ENCODE results near the gene GALT. TPM values are rescaled to one million over a fixed set of nuclear protein-coding genes. Genes with fewer than 3 reads are reported as not detected.

GALT gene
- polyA plus RNA-seq, 1 experiment = 41.5 TPM

- no peak for TF ChIP-seq CTCF (IDR thresholded peaks at IDR 0.05; ENCODE audit: insufficient read depth, low read depth, low read length)
- Histone ChIP-seq H3K36me3 (ENCODE audit: control insufficient read depth, insufficient read depth, low read length) (peaks cover 7% of the 10 kb centered on the region), H3K4me3 (ENCODE audit: low read depth, low read length) (no peak overlapping the region), H3K27me3 (ENCODE audit: control insufficient read depth, insufficient read depth, low read length) (no peaks in the 10 kb centered on the region)
- no peak for DNase-seq (ENCODE audit: low read depth)
- CTCF ChIA-PET = interaction anchor here (0.8 to 3.0 kb wide), 13 partner anchors 8 to 46 kb away, joined by 3 to 42 read pairs (median 5); partner anchors contain the start of genes GALT, IL11RA and SIGMAR1
- POLR2A ChIA-PET = no interaction called here
These were observed 16.8 kb downstream of the GALT start for GRCh38 chr9:34663303-34663605.

GRCh38 chr9:34664281-34665066 is 18.0 kb downstream of the GALT start:
- POLR2A ChIA-PET = interaction anchor here (1.2 kb wide), 1 partner anchor 11 kb away, joined by 6 read pairs; no protein-coding TSS in a partner anchor
- Histone ChIP-seq H3K36me3 (ENCODE audit: control insufficient read depth, insufficient read depth, low read length) (peaks cover 8% of the 10 kb centered on the region), H3K4me3 (ENCODE audit: low read depth, low read length) (peak overlapping the region; percentile 93), H3K27me3 (ENCODE audit: control insufficient read depth, insufficient read depth, low read length) (no peaks in the 10 kb centered on the region)
- CTCF ChIA-PET = interaction anchor here (0.7 to 3.0 kb wide), 20 partner anchors 10 to 947 kb away, joined by 3 to 42 read pairs (median 5); partner anchors contain the start of genes GALT, IL11RA and SIGMAR1
- DNase-seq (ENCODE audit: low read depth) = no peak
- peak; percentile 100 for TF ChIP-seq CTCF (IDR thresholded peaks at IDR 0.05; ENCODE audit: insufficient read depth, low read depth, low read length)

DNA sequence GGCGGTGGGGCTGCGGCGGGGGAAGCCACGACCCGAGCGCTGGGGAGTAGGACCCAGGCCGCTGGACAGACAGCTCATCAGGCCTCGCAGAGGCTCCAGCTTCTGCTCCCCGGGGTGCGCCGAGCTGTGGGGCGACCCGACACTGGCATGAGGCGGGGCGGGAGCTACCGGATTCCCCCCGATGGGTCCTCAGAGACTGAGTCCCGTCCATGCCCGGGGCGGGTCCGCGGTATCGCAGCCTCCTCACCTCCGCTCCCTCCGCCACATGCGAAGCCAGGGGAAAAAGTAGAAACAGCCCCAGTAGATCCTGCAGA is 18.5 kb downstream of the GALT start:
- DNase-seq (ENCODE audit: low read depth) = no peak
- TF ChIP-seq CTCF (IDR thresholded peaks at IDR 0.05; ENCODE audit: insufficient read depth, low read depth, low read length) = peak; percentile 10; the same call in 1 of the 2 replicates
- POLR2A ChIA-PET = interaction anchor here (0.6 to 1.2 kb wide), 3 partner anchors 11 to 587 kb away, joined by 3 to 6 read pairs (median 4); partner anchors contain the start of gene SIGMAR1
- Histone ChIP-seq H3K27me3 (ENCODE audit: control insufficient read depth, insufficient read depth, low read length) (no peaks in the 10 kb centered on the region), H3K36me3 (ENCODE audit: control insufficient read depth, insufficient read depth, low read length) (peaks cover 4% of the 10 kb centered on the region; the same call in 1 of the 2 replicates), H3K4me3 (ENCODE audit: low read depth, low read length) (peak overlapping the region; percentile 93)
- CTCF ChIA-PET = interaction anchor here (0.7 to 3.0 kb wide), 15 partner anchors 9 to 947 kb away, joined by 3 to 42 read pairs (median 5); partner anchors contain the start of genes GALT, IL11RA and SIGMAR1

GRCh38 chr9:34665381-34666250 is 19.1 kb downstream of the GALT start:
- POLR2A ChIA-PET = interaction anchor here (0.6 to 1.2 kb wide), 3 partner anchors 12 to 586 kb away, joined by 3 to 6 read pairs (median 4); partner anchors contain the start of gene SIGMAR1
- CTCF ChIA-PET = interaction anchor here (1.0 to 3.0 kb wide), 14 partner anchors 8 to 946 kb away, joined by 3 to 42 read pairs (median 5); partner anchors contain the start of genes GALT, IL11RA and SIGMAR1

More at GRCh38 chr9:34665381-34666250, 19.1 kb downstream of the GALT start:
- Histone ChIP-seq H3K27me3 (ENCODE audit: control insufficient read depth, insufficient read depth, low read length) (no peaks in the 10 kb centered on the region), H3K36me3 (ENCODE audit: control insufficient read depth, insufficient read depth, low read length) (peaks cover 4% of the 10 kb centered on the region; the same call in 1 of the 2 replicates), H3K4me3 (ENCODE audit: low read depth, low read length) (peak overlapping the region; percentile 93)
- TF ChIP-seq CTCF (IDR thresholded peaks at IDR 0.05; ENCODE audit: insufficient read depth, low read depth, low read length) = no peak
- peak; percentile 58 for DNase-seq (ENCODE audit: low read depth)

All from BJ (cell line).